PFSK-1 (cell line): ENCODE measurements around the gene LRIG3.

Experiments
- POLR2AphosphoS5 ChIP-seq: IDR thresholded peaks from 2 replicates; pipeline ENCODE4 v1.6.1; 2012; ENCODE audit warnings: low read depth, mild to moderate bottlenecking, control low read depth, low read length, moderate library complexity
- REST ChIP-seq, 2 experiments: IDR thresholded peaks; 2 replicates each; pipeline versions ENCODE4 v1.6.1 to v1.8.0; 2011 to 2012; ENCODE audit warnings: low read depth in 2 of 2, low read length in 2 of 2, control low read depth in 1 of 2, inconsistent platforms in 1 of 2, mild to moderate bottlenecking in 1 of 2, moderate library complexity in 1 of 2; ENCODE audit not compliant: insufficient read depth in 1 of 2
- SIN3A ChIP-seq: IDR thresholded peaks from 2 replicates; pipeline ENCODE4 v1.6.1; 2012; ENCODE audit warnings: mild to moderate bottlenecking, low read length, moderate library complexity, borderline replicate concordance; ENCODE audit not compliant: insufficient read depth

- no peak for TF ChIP-seq SIN3A
- TF ChIP-seq POLR2AphosphoS5: no peak
- no peak for TF ChIP-seq REST (IDR thresholded peaks at IDR 0.05; ENCODE audit: insufficient read depth in 1 of 2, low read depth in 2 of 2, low read length in 2 of 2)
Observed at GRCh38 chr12:58965568-58965967, 45.3 kb upstream of the LRIG3 start.
